ENCODE results near the gene DMRTB1.

DMRTB1 gene

DNA sequence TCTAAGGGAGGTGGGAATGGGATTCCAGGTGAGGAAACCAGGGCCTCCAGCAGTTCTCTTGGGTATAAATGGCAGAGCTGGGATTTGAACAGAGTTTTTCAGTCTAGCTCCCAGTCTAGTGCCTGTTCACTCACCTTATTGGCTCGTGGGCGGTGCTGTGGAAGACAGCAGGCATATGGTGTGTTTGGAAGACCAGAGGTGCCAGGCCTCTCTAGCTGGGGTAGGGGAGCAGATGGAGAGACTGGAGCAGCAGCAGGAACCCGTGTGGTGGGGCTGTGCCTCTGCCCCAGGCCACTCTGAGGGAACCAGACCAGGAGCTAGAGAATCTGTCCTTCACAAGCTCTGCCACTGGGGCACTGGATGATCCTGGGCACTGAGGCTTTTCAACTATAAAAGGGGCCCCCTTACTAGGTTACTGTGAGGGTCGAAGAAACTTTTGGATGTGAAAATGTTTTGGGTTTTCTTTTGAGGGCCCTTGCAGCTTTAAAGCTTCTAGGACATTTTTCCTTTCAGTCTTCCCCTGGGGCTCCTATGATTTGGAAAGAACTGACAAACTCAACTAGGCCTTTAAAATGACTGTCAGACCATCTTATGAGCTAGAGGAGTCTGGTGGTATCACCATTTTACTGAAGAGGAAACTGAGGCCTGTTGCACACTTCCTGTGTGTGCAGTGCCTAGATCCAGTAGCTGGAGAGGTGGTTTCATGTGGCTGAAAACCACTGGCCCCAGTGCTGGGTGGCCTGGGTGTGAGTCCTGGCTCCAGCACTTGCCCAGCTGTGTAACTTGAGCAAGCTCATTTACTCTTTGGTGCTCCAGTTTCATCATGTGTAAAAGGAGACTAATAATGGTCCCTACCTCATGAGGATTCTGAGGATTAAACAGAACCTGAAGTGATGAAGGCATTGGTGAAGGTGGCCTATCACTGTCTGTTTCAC is 6.1 kb downstream of the DMRTB1 start:
- DNase-seq, result no peak

- DNase-seq, result no peak
Measured at GRCh38 chr1:53467391-53467790, 8.2 kb downstream of the DMRTB1 start.

- DNase-seq, result no peak
Measured at GRCh38 chr1:53468374-53468773, 9.2 kb downstream of the DMRTB1 start.

DNA sequence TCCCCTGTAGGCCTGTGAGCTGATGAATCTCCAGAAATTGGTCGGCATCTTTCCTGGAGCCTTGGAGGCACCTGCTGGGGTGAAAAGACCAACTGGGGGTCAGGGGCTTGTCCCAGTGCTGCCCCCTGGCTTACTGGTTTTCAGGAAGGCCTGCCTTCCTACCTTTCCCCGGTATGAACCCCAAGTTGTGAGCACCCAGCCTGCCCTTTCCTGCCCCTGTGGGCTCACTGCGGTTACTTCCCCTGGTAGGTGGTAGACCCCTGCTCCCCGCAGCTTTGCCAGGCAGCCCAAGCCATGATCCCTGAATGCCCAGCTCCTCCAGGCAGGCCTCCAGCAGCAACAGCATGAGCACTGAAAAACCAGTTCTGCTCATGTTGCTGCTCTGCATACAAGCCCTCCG is 10.2 kb downstream of the DMRTB1 start:
- no peak for DNase-seq

DNA sequence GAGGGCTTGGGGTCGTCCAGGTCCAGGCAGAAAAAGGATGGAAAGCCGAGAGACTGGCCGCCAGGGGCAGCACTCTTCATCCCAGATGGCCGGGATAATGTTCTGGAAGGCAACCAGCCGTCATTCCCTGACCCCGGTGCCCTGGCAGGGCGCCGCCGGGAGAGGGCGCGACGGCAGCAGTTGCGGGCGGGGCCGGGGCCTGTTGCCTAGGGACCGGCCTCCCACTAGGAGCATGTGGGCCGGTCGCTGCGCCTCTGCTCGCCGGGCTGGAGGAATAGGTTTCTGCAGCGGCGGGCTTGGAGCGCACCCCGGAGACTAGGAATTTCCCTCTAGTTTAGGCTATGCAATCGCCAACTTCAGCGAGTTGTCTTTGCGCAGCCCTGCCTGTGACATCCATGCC is 11.0 kb downstream of the DMRTB1 start:
- no peak for DNase-seq

- DNase-seq, result no peak
Measured at GRCh38 chr1:53470584-53470983, 11.4 kb downstream of the DMRTB1 start.

DNA sequence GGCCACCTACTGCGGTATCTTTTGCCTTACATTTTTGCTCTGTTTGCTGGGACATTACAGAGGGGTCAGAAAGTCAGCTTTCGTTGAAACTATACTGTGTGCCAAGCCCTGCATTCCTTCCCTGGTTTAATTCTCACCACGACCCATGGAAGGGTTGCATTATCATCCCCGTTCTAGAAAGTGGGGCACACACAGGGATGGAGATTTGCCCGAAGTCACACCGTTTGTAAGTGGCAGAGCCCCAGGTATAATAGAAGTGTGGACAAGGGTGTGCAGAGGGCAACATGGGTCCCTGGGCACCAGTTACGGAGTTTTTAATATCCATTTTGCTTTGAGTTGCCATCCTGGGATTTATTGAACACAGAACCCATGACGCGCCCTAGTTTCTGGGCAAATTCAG is 11.8 kb downstream of the DMRTB1 start:
- DNase-seq, result no peak

GRCh38 chr1:53473463-53473862 is 14.3 kb downstream of the DMRTB1 start:
- DNase-seq, result no peak

GRCh38 chr1:53475664-53476063 is 16.5 kb downstream of the DMRTB1 start:
- no peak for DNase-seq

DNA sequence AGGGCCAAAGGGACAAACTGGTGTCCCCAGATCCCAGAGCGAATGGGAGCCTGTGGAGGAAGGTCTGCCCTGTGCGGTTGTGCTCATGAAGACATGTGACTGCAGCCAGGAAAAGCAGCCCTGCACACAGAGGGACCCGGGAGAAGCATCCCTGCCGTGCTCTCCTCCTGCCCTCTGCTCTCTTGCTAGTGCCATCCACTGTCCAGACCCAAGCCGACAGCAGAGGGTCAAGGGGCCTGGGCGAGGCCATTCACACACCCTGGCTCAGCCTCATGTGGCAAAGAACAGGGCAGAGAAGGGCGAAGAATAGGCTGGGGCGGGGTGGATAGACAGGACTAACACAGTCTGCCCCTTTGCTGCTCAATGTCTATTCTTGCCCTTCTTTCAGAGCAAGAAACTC is 17.4 kb downstream of the DMRTB1 start:
- no peak for DNase-seq

GRCh38 chr1:53477651-53478501 is 18.7 kb downstream of the DMRTB1 start:
- DNase-seq, result no peak

GRCh38 chr1:53478502-53478818 is 19.3 kb downstream of the DMRTB1 start:
- no peak for DNase-seq

GRCh38 chr1:53480678-53481077 is 21.5 kb downstream of the DMRTB1 start:
- no peak for DNase-seq

GRCh38 chr1:53481456-53481855 is 22.3 kb downstream of the DMRTB1 start:
- DNase-seq, result no peak

DNA sequence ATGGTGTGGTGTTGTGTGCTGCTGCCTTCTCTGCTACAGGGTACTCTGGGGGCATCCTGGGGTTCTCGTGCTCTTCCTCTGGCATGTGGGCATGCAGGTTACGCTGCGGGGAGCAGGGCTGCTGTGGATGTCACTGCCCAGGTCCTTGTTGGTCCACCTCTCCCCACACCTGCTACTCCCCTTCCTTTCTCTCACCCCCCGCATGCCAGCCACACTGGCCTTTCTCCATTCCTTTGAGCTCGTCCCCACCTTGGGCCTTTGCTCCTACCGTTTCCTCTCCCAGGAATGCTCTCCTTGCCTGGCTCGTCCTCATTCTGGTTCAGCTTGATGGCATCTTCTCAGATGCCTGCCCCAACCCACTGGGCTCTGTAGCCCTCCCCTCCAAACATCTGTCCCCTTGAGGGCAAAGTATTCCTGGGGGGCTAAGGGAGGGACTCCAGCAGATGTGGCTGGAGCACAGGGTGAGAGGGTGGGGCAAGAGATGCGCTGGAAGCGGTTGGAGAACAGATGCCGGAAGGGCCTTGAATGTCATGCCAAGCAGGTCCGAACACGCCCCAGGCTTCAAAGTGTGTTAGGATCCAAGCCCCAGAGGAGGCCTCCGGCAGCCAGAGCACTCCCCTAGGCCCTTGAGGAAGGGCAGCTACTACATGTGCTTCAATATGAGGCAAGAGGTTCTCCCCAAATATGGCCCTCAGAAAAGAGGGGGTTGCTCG is 23.4 kb downstream of the DMRTB1 start:
- no peak for DNase-seq

- DNase-seq, result no peak
Measured at GRCh38 chr1:53483170-53483569, 24.0 kb downstream of the DMRTB1 start.

DNA sequence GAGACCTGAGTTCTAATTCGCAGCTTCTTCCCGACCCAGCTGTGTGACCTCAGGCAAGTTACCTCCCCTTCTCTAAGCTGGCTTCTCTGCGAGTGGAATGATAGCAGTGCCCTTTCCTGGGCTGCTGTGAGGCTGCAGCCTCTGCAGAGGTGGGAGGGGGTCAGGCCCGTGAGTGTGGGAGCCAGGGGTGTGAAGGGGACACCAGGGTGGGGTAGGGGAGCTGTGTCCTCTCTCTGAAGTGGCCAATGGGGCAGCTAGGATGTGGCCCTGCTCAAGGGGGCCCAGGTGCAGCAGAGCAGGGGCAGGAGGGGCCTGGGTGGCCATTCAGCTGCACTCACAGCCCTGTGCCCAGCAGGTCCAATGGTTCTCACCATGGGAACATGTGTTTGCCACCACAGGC is 24.5 kb downstream of the DMRTB1 start:
- no peak for DNase-seq

DNA sequence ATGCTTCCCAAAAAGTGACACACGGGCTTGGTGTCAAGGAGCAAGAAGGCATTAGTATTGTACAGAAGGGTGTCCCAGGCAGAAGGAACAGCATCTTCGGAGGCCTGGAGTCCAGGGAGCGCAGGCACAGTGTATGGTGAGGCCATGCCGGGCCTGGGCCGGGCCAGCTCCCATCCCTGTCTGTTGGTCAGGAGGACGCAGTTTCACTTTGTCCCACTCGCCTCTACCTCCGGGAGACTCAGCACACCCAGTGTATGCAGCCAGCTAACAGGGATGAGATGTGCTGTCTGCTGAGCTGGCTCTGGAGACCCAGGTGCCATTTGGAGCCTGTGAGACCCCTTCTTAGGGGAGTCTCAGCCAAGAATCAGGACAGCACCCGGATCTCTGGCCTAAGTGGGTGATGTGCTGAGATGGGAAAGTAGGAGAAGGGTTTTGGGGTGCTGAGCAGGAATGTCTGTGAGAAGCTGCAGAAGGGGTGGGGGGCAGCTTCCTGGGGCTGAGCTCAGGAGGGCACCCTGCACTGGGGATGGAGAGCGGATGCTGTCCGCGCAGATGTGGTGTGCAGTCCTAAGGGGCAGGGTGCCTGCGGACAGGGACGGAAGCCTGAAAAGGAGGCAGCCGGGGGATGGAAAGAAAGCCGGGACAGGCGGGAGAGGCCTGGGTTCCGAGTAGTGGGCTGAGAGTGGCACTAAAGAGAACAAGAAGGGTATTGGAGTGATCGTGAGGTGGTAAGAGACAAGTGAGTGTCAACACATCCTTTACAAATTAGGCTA is 25.7 kb downstream of the DMRTB1 start:
- no peak for DNase-seq

DNA sequence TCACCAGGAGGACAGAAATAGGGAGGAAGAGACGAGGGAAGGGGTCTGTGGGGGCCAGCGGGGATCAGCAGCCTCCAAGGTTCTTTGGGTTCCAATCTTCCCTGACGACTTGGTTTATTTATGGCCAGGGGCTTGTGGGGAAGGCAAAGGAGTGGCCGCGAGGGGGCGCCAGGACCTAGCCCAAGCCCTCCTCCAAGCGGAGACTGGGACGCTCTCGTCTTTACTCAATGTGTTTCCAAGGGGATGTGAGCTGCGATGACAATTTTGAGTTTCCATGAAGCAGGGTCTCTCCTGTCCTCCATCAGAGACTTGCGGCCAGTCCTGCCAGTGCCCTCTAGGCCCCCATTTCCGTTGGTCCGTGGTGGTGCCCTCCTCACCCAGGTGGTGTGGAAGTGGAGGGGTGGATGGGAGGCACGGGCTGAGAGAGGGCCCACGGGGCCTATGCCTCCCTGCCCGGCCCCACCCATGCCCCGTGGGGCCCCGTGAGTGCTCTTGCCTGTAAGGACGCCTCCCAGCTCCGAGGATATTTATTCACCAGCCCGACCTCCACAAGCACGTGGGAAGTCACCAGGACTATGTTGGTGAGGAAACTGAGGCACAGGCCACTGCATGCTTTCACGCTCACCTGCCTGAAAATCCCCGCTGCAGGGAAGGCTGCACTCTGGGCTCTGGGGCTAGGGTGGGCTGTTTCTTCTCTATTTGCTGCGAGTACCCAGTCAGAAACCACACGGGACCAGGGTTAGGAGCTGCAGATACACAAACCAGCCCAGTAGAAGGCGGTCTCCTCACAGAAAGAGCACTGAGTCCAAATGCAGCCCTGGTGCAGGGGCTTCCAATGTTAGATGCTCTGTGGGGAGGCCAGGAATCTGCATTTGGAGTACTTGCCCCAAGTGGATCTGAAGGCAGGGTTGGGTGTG is 26.5 kb downstream of the DMRTB1 start:
- no peak for DNase-seq

- DNase-seq, result no peak
Measured at GRCh38 chr1:53486395-53487026, 27.3 kb downstream of the DMRTB1 start.

DNA sequence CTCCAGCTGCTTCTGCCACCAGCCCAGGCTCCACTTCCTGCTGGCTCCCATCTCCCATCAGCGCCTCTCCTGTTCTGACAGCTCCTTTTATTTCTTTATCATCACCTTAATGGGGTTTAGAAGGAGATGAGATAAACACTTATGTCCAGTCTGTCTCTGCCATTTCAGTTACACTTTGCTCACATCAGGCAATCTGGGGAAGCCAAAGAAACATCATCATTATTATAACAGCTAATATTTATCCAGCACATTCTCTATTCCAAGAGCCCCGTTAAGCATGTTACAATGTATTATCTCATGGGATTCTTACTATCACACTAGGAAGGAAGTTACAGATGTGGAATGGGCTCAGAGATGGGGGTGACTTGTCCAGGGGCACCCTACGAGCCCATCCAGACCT is 31.2 kb downstream of the DMRTB1 start:
- no peak for DNase-seq

Measured in SIG-M5 (cell line).